Central memory CD4-positive, alpha-beta T cell (primary cell): ENCODE data around the gene XPR1.
"Not testable (repeated sequence)": the region's sequence is repeated elsewhere in the genome, so short reads cannot be mapped to it uniquely, and the experiment has no call there.

Experiments used
- DNase-seq: peaks from one replicate; pipeline ENCODE4 v3.0.0; 2022

XPR1 gene

GRCh38 chr1:180786624-180787023 lies 154.8 kb downstream of the XPR1 start:
- no peak for DNase-seq

GRCh38 chr1:180787628-180788307 lies 155.9 kb downstream of the XPR1 start:
- DNase-seq = no peak

- DNase-seq = no peak
Measured at GRCh38 chr1:180789460-180789859, 157.6 kb downstream of the XPR1 start.

- not testable (repeated sequence) for DNase-seq
Measured at GRCh38 chr1:180791152-180791551, 159.3 kb downstream of the XPR1 start.

GRCh38 chr1:180791806-180792205 lies 160.0 kb downstream of the XPR1 start:
- DNase-seq = no peak

- DNase-seq = no peak
Measured at GRCh38 chr1:180793451-180793850, 161.6 kb downstream of the XPR1 start.

GRCh38 chr1:180796897-180797640 lies 165.2 kb downstream of the XPR1 start:
- DNase-seq = no peak

GRCh38 chr1:180800945-180801344 lies 169.1 kb downstream of the XPR1 start:
- no peak for DNase-seq

GRCh38 chr1:180802813-180803212 lies 171.0 kb downstream of the XPR1 start:
- no peak for DNase-seq

- no peak for DNase-seq
Measured at GRCh38 chr1:180805316-180805715, 173.5 kb downstream of the XPR1 start.

- DNase-seq = no peak
Measured at GRCh38 chr1:180811298-180811697, 179.5 kb downstream of the XPR1 start.

GRCh38 chr1:180811886-180812285 lies 180.1 kb downstream of the XPR1 start:
- DNase-seq = no peak

- DNase-seq = no peak
Measured at GRCh38 chr1:180814258-180814657, 182.4 kb downstream of the XPR1 start.

- no peak for DNase-seq
Measured at GRCh38 chr1:180815188-180815587, 183.4 kb downstream of the XPR1 start.

GRCh38 chr1:180816132-180816531 lies 184.3 kb downstream of the XPR1 start:
- DNase-seq = no peak

- no peak for DNase-seq
Measured at GRCh38 chr1:180821970-180822369, 190.1 kb downstream of the XPR1 start.

GRCh38 chr1:180831507-180831906 lies 199.7 kb downstream of the XPR1 start:
- DNase-seq = not testable (repeated sequence)

- not testable (repeated sequence) for DNase-seq
Measured at GRCh38 chr1:180833180-180833579, 201.4 kb downstream of the XPR1 start.

GRCh38 chr1:180836449-180836848 lies 204.6 kb downstream of the XPR1 start:
- DNase-seq = no peak

GRCh38 chr1:180837020-180837419 lies 205.2 kb downstream of the XPR1 start:
- no peak for DNase-seq

GRCh38 chr1:180838535-180838934 lies 206.7 kb downstream of the XPR1 start:
- no peak for DNase-seq

- no peak for DNase-seq
Measured at GRCh38 chr1:180839547-180839946, 207.7 kb downstream of the XPR1 start.

GRCh38 chr1:180841415-180841814 lies 209.6 kb downstream of the XPR1 start:
- DNase-seq = no peak

GRCh38 chr1:180842052-180842451 lies 210.2 kb downstream of the XPR1 start:
- no peak for DNase-seq
